HG02623 (cell line): Measurements from ENCODE around the gene NRSN2.

ENCODE experiments used
- ATAC-seq: cut with Tn5 transposase; IDR thresholded peaks from one replicate; pipeline ENCODE4 v1.9.1; 2021; ENCODE audit warnings: moderate library complexity; ENCODE audit not compliant: unreplicated experiment

Gene NRSN2, protein sequence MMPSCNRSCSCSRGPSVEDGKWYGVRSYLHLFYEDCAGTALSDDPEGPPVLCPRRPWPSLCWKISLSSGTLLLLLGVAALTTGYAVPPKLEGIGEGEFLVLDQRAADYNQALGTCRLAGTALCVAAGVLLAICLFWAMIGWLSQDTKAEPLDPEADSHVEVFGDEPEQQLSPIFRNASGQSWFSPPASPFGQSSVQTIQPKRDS

GRCh38 chr20:346640-347316 is at the start of gene NRSN2:
Gene NRSN2, plus strand, starts transcription at chr20:347111. Its CDS starts 2,533 bp downstream, at chr20:349644.
- peak; percentile 35 for ATAC-seq

DNA sequence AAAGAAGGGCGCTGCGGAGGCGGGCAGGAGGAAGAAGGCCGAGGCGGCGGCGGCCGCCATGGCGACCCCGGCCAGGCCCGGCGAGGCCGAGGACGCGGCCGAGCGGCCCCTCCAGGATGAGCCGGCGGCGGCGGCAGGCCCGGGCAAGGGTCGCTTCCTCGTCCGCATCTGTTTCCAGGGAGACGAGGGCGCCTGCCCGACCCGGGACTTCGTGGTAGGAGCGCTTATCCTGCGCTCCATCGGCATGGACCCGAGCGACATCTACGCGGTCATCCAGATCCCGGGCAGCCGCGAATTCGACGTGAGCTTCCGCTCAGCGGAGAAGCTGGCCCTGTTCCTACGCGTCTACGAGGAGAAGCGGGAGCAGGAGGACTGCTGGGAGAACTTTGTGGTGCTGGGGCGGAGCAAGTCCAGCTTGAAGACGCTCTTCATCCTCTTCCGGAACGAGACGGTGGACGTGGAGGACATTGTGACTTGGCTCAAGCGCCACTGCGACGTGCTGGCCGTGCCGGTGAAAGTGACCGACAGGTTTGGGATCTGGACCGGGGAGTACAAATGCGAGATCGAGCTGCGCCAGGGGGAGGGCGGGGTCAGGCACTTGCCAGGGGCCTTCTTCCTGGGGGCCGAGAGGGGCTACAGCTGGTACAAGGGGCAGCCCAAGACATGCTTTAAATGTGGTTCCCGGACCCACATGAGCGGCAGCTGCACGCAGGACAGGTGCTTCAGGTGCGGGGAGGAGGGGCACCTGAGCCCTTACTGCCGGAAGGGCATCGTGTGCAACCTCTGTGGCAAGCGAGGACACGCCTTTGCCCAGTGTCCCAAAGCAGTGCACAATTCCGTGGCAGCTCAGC is 48.8 kb upstream of the NRSN2 start:
- ATAC-seq = peak; percentile 23

DNA sequence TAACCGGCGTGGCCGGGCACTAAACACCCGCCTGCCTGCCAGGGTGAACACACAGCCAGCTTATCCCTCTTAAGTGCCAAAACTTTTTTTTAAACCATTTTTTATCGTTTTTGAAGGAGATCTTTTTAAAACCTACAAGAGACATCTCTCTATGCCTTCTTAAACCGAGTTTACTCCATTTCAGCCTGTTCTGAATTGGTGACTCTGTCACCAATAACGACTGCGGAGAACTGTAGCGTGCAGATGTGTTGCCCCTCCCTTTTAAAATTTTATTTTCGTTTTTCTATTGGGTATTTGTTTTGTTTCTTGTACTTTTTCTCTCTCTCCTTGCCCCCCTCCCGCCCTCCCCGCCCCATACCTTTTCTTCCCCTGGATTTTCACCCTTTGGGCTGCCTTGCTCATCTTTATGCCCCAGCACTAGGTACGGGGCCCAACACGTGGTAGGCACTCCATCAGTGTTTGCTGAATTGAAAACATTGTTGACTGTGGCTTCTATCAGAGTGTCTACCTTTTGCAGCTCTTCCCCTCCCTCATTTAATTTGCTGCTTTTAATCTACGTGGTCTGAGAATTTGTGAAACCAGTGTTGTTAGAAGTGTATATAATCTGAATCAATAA is 48.0 kb upstream of the NRSN2 start:
- no peak for ATAC-seq

DNA sequence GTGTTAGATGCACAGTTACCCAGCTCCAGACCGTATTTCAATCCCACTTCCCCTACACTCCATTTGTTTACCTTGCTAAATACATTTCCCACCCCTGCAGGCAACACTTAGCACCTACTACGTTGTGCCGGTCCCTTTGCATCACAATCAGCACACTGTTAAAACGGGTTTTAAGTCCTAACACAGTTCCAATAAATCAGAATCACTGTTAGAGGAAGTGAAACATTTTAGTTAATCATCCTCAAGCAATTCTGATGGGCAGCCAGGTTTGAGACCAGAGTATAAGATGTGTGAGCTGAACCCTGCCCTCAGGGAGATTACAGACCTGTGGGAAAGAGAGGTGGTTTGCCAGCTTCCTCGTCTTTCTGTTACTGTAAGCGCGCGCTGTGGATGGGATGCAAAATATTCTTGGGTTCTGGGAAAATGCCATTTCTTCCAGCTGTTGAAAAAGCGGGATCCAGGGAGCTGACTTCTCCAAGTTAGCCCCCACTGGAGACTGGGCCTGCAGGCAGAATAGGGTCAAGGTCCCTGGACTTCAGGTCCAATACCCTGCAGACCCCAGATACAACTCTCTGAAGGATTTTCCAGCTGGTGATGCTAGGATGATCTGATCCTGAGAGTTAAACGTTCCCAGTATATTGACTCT is 46.4 kb upstream of the NRSN2 start:
- ATAC-seq = no peak

- no peak for ATAC-seq
Measured at GRCh38 chr20:301886-302848, 44.7 kb upstream of the NRSN2 start.

- no peak for ATAC-seq
Measured at GRCh38 chr20:305745-306144, 41.2 kb upstream of the NRSN2 start.

- no peak for ATAC-seq
Measured at GRCh38 chr20:308427-309038, 38.4 kb upstream of the NRSN2 start.

GRCh38 chr20:309306-309840 is 37.5 kb upstream of the NRSN2 start:
- ATAC-seq = no peak

GRCh38 chr20:309841-310644 is 36.9 kb upstream of the NRSN2 start:
- peak; percentile 96 for ATAC-seq

DNA sequence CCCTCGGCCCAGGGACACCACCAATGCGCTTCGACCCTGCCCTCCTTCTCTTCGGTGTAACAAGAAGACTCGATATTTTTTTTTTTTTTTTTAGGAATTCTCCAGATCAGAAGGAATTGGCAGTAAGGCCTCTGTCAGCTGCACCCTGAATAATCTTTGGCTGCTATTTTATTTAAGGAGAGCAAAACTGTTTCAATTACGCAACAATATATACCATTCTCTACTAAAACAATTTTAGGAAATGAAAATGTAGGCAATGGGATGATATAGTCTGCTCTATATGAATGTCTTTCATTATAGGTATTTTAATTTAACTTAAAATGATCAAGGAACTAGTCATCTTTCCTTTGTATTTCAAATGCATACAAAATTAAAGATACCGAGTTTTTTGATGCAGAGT is 36.3 kb upstream of the NRSN2 start:
- no peak for ATAC-seq

GRCh38 chr20:311609-312008 is 35.3 kb upstream of the NRSN2 start:
- ATAC-seq = no peak

DNA sequence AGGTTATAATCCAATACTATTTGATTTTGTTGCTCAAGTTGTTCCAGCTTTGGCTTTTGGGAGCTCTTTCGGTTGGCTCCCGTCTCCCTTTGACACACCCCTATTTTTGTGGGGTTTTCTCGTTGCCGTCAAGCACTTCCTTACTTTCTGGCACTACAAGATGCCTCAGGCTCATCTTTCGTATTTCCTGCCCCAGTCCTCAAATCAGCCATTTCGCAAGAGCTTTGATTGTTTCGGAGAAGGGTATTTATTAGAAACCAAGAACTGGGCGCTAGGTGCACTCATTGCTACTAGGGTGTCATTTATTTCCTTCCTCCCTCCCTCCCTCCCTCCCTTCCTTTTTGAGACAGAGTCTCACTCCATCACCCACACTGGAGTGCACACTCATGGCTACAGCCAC is 34.8 kb upstream of the NRSN2 start:
- no peak for ATAC-seq

GRCh38 chr20:312866-313265 is 34.0 kb upstream of the NRSN2 start:
- no peak for ATAC-seq

- ATAC-seq = no peak
Measured at GRCh38 chr20:313402-313801, 33.5 kb upstream of the NRSN2 start.

DNA sequence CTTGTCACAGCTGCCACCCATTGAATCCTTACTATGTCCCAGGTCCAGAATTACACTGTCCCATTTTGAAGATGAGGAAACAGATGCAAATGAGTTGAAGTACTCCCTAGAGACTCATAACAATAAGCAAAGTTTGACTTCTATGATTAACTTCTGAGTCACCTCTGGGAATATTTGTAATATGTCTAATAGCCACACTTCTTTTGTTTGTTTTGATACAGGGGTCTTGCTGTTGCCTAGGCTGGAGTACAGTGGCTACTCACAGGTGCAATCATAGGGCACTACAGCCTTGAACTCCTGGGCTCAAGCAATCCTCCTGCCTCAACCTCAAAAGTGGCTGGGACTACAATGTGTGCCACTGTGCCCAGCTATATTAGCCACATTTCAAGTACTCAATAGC is 33.0 kb upstream of the NRSN2 start:
- no peak for ATAC-seq

- ATAC-seq = no peak
Measured at GRCh38 chr20:316316-317068, 30.4 kb upstream of the NRSN2 start.

GRCh38 chr20:324177-325044 is 22.5 kb upstream of the NRSN2 start:
- ATAC-seq = peak; percentile 45
